ENCODE measurements around the gene TMEM242.

Gene TMEM242

GRCh38 chr6:157268835-157269234 is 54.5 kb downstream of the TMEM242 start:
- DNase-seq, result no peak

- DNase-seq, result no peak
Measured at GRCh38 chr6:157268396-157268795, 54.9 kb downstream of the TMEM242 start.

GRCh38 chr6:157267654-157268053 is 55.7 kb downstream of the TMEM242 start:
- DNase-seq, result no peak

GRCh38 chr6:157267109-157267611 is 56.2 kb downstream of the TMEM242 start:
- peak in 1 of 2 experiments; percentile 31 for DNase-seq

GRCh38 chr6:157266274-157267101 is 56.8 kb downstream of the TMEM242 start:
- DNase-seq, result peak in 1 of 2 experiments; percentile 50

- no peak for DNase-seq
Measured at GRCh38 chr6:157265635-157266034, 57.7 kb downstream of the TMEM242 start.

- no peak for DNase-seq
Measured at GRCh38 chr6:157265186-157265585, 58.1 kb downstream of the TMEM242 start.

GRCh38 chr6:157264701-157265100 is 58.6 kb downstream of the TMEM242 start:
- DNase-seq, result no peak

GRCh38 chr6:157263881-157264397 is 59.4 kb downstream of the TMEM242 start:
- DNase-seq, result no peak

- no peak for DNase-seq
Measured at GRCh38 chr6:157263146-157263545, 60.2 kb downstream of the TMEM242 start.

GRCh38 chr6:157261606-157262005 is 61.7 kb downstream of the TMEM242 start:
- DNase-seq, result no peak

GRCh38 chr6:157260735-157261410 is 62.4 kb downstream of the TMEM242 start:
- no peak for DNase-seq

- no peak for DNase-seq
Measured at GRCh38 chr6:157259443-157259842, 63.9 kb downstream of the TMEM242 start.

- DNase-seq, result no peak
Measured at GRCh38 chr6:157258878-157259277, 64.4 kb downstream of the TMEM242 start.

GRCh38 chr6:157255079-157255478 is 68.2 kb downstream of the TMEM242 start:
- DNase-seq, result no peak

- no peak for DNase-seq
Measured at GRCh38 chr6:157254538-157254937, 68.8 kb downstream of the TMEM242 start.

- DNase-seq, result no peak
Measured at GRCh38 chr6:157253699-157254098, 69.6 kb downstream of the TMEM242 start.

- DNase-seq, result no peak
Measured at GRCh38 chr6:157253017-157253416, 70.3 kb downstream of the TMEM242 start.

GRCh38 chr6:157251586-157252247 is 71.6 kb downstream of the TMEM242 start:
- DNase-seq, result no peak

- DNase-seq, result no peak
Measured at GRCh38 chr6:157249826-157250225, 73.5 kb downstream of the TMEM242 start.

- no peak for DNase-seq
Measured at GRCh38 chr6:157248264-157248663, 75.1 kb downstream of the TMEM242 start.

- DNase-seq, result peak in 1 of 2 experiments; percentile 26
Measured at GRCh38 chr6:157246771-157247484, 76.4 kb downstream of the TMEM242 start.
